ENCODE measurements around the gene PPP2R1A.
"Not testable (repeated sequence)": the region's sequence is repeated elsewhere in the genome, so short reads cannot be mapped to it uniquely, and the experiment has no call there.

Gene PPP2R1A

GRCh38 chr19:52248241-52248640, 58.4 kb downstream of the PPP2R1A start:
- DNase-seq: peak; percentile 64

- DNase-seq: no peak
Observed at GRCh38 chr19:52258426-52258825, 68.6 kb downstream of the PPP2R1A start.

DNA sequence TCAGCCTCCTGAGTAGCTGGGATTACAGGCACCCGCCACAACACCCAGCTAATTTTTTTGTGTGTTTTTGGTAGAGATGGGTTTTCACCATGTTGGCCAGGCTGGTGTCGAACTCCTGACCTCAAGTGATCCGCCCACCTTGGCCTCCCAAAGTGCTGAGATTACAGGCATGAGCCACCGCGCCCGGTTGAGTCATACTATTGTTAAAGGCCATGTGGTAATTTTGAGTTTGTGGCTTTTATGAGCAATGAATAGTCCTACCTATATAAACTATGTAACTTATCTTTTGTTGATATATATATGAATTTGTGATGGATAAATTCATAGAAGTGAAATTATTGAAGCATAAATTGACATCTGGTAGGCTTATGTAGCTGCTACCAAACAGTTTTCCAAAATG, 75.7 kb downstream of the PPP2R1A start:
- not testable (repeated sequence) for DNase-seq

DNA sequence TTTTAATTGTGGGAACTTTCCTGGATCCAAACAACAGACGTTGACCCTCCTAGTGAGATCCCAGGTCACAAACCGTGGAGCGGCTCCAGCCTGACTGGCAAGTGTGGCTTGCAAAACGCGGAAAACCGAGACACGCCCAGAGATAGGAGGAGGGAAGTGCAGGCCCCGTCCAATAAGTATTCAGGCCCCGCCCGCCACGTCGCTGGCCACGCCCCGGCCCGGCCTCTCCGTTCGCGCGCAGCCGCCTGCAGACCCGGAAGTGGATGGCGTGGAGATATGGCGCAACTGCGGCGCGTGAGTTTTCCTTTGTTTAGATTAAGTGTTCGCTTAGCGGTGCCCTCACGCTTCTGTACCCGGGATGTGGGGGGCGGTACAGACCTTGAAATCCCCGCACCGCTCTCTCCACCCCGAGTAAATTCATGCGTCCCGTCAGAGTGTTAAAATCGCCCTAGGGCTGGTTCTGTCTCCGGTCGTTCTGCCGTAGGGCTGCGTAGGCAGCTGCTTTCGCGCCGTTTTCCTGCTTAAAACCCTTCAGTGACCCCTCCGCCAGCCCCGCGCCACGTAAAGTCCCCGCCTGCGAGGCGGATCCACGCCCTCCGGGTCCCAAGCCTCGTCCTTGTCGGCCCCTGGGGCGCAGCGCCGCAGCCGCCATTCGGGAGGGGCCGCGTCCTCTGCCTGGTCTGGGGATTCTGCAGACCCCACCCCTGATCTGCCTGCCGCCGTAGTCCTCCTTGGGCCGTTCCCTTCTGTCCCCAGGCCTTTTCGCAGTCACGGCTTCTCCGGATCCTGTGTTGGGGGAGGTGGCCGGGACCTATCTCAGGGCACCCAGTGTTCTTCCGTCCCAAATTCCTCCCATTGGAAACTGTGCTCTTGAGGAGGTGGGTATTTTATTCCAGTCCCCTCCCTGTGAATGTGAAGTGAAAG, 79.7 kb downstream of the PPP2R1A start, which contains the start of gene ZNF766:
Gene ZNF766, plus strand, starts transcription at position 250 of the 924 bp plus-strand sequence. Its CDS starts 27 bp downstream, at position 277.
- peak; percentile 95 for DNase-seq

- peak; percentile 18 for DNase-seq
Observed at GRCh38 chr19:52270266-52270885, 80.5 kb downstream of the PPP2R1A start.

GRCh38 chr19:52273301-52273700, 83.4 kb downstream of the PPP2R1A start:
- DNase-seq: no peak

GRCh38 chr19:52274191-52274590, 84.3 kb downstream of the PPP2R1A start:
- no peak for DNase-seq

DNA sequence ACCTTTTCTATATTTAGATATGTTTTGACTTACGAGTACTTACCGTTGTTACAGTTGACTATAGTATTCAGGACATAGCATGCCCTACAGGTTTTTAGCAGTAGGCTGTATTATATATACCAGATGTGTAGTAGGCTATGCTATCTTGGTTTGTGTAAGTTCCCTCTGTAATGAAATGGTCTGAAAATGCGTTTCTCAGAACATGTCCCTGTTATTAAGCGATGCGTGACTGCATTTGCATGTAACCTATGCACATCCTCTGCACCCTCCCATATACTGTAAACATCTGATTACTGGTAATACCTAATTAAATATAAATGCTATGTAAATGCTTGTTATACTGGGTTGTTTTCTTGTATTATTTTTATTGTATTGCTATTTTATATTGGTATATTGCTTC, 86.1 kb downstream of the PPP2R1A start:
- DNase-seq: no peak

DNA sequence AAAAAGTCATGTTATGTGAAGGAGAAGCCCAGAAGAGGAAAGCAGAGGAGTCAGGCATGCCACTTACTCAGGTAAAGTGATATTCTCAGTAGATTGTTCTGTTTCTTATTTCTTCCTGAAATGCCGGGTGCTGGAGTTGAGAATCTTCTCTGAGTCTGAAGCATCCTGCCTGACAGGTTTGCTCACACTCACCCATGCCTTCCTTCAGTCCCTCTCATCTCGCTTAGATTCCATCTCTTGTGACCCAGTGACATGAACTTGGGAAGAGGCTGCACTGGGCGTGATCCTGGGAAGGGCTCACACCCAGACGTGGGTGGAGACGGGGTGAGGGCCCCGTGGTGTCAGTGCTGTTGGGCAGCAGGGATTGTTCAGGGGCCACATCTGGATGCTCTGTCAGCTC, 87.6 kb downstream of the PPP2R1A start:
- DNase-seq: no peak
